Measurements from ENCODE around the gene ACAD10. TPM values are rescaled to one million over a fixed set of nuclear protein-coding genes. Genes with fewer than 3 reads are reported as not detected.

The ACAD10 gene
- total RNA-seq, 1 experiment from 2014 or later, result 29.1 TPM

- H3K9me3 Mint-ChIP-seq, result no peaks in the 10 kb centered on the region
- H3K4me3 Mint-ChIP-seq, result no peak overlapping the region
- no peaks in the 10 kb centered on the region for H3K4me1 Mint-ChIP-seq
- peaks cover 16% of the 10 kb centered on the region for H3K36me3 Mint-ChIP-seq
- ChIA-PET CTCF (interaction anchor here (2.4 kb wide), 1 partner anchor 64 kb away, joined by 10 read pairs; no protein-coding TSS in a partner anchor), POLR2A (no interaction called here)
- no peak for DNase-seq (ENCODE audit: low spot score)
- no peaks in the 10 kb centered on the region for H3K27me3 Mint-ChIP-seq (ENCODE audit: low read depth)
- no peak overlapping the region for H3K27ac Mint-ChIP-seq
- ATAC-seq, result no peak
- no peak for TF ChIP-seq JAZF1 (CRISPR knock-in tag; IDR thresholded peaks at IDR 0.05)
- TF ChIP-seq ESRRA (CRISPR knock-in tag; IDR thresholded peaks at IDR 0.05; ENCODE audit: borderline replicate concordance), result no peak
- TF ChIP-seq NFYB (CRISPR knock-in tag; conservative IDR thresholded peaks at IDR 0.05; ENCODE audit: low read depth), result no peak
- TF ChIP-seq EMX1 (CRISPR knock-in tag; IDR thresholded peaks at IDR 0.05), result no peak
- TF ChIP-seq RORB (CRISPR knock-in tag; IDR thresholded peaks at IDR 0.05), result no peak
- no peak for TF ChIP-seq ZNF263 (CRISPR knock-in tag; IDR thresholded peaks at IDR 0.05; ENCODE audit: low read depth)
- TF ChIP-seq NR3C1 (CRISPR knock-in tag; conservative IDR thresholded peaks at IDR 0.05; ENCODE audit: low read depth), result no peak
- TF ChIP-seq TEAD4 (CRISPR knock-in tag; IDR thresholded peaks at IDR 0.05), result no peak
- TF ChIP-seq, protein P1, sequence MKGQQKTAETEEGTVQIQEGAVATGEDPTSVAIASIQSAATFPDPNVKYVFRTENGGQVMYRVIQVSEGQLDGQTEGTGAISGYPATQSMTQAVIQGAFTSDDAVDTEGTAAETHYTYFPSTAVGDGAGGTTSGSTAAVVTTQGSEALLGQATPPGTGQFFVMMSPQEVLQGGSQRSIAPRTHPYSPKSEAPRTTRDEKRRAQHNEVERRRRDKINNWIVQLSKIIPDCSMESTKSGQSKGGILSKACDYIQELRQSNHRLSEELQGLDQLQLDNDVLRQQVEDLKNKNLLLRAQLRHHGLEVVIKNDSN (CRISPR knock-in tag; IDR thresholded peaks at IDR 0.05), result no peak
- TF ChIP-seq MXD4 (CRISPR knock-in tag; IDR thresholded peaks at IDR 0.05; ENCODE audit: borderline replicate concordance), result no peak
- no peak for TF ChIP-seq ZNF423 (CRISPR knock-in tag; IDR thresholded peaks at IDR 0.05)
- TF ChIP-seq TEAD1 (CRISPR knock-in tag; IDR thresholded peaks at IDR 0.05), result no peak
- TF ChIP-seq E2F5 (CRISPR knock-in tag; IDR thresholded peaks at IDR 0.05), result no peak
These were observed 63.0 kb downstream of the ACAD10 start for GRCh38 chr12:111748867-111749266.

DNA sequence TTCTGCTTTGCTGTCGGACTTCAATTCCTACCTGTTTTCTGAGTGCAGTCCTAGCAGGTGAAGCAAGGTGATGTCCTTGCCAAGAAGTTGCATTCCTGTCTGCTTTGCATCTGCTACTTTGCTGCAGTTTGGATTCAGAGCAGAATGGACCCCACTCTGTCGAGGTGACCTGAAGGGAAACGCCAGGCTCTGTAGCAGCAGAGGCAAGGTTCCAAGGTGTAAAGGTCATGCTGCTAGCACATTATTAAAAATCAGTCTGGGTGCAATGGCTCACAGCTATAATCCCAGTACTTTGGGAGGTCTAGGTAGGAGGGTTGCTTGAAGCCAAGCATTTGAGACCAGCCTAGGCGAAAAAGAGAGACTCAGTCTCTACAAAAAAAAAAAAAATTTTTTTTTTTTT is 63.5 kb downstream of the ACAD10 start:
- Mint-ChIP-seq H3K27ac (no peak overlapping the region), H3K27me3 (ENCODE audit: low read depth) (no peaks in the 10 kb centered on the region), H3K4me1 (no peaks in the 10 kb centered on the region), H3K4me3 (no peak overlapping the region), H3K36me3 (peaks cover 16% of the 10 kb centered on the region), H3K9me3 (no peaks in the 10 kb centered on the region)
- DNase-seq (ENCODE audit: low spot score) (no peak), ATAC-seq (no peak)
- CTCF ChIA-PET, result no interaction called here
- POLR2A ChIA-PET, result no interaction called here
- no peak for TF ChIP-seq ZNF532 (CRISPR knock-in tag; IDR thresholded peaks at IDR 0.05; ENCODE audit: borderline replicate concordance)
- no peak for TF ChIP-seq ZNF396 (CRISPR knock-in tag; IDR thresholded peaks at IDR 0.05; ENCODE audit: borderline replicate concordance)
- no peak for TF ChIP-seq FOXP1 (CRISPR knock-in tag; IDR thresholded peaks at IDR 0.05; ENCODE audit: borderline replicate concordance)
- TF ChIP-seq, protein P2, sequence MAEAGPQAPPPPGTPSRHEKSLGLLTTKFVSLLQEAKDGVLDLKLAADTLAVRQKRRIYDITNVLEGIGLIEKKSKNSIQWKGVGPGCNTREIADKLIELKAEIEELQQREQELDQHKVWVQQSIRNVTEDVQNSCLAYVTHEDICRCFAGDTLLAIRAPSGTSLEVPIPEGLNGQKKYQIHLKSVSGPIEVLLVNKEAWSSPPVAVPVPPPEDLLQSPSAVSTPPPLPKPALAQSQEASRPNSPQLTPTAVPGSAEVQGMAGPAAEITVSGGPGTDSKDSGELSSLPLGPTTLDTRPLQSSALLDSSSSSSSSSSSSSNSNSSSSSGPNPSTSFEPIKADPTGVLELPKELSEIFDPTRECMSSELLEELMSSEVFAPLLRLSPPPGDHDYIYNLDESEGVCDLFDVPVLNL (CRISPR knock-in tag; IDR thresholded peaks at IDR 0.05; ENCODE audit: borderline replicate concordance, low read depth), result no peak
- TF ChIP-seq ATF2 (CRISPR knock-in tag; IDR thresholded peaks at IDR 0.05; ENCODE audit: borderline replicate concordance, low read depth), result no peak
- TF ChIP-seq SP1 (CRISPR knock-in tag; conservative IDR thresholded peaks at IDR 0.05), result no peak
- TF ChIP-seq JUN (CRISPR knock-in tag; IDR thresholded peaks at IDR 0.05), result no peak
- TF ChIP-seq ZNF317 (CRISPR knock-in tag; IDR thresholded peaks at IDR 0.05; ENCODE audit: borderline replicate concordance, low read depth), result no peak
- TF ChIP-seq, protein P3, sequence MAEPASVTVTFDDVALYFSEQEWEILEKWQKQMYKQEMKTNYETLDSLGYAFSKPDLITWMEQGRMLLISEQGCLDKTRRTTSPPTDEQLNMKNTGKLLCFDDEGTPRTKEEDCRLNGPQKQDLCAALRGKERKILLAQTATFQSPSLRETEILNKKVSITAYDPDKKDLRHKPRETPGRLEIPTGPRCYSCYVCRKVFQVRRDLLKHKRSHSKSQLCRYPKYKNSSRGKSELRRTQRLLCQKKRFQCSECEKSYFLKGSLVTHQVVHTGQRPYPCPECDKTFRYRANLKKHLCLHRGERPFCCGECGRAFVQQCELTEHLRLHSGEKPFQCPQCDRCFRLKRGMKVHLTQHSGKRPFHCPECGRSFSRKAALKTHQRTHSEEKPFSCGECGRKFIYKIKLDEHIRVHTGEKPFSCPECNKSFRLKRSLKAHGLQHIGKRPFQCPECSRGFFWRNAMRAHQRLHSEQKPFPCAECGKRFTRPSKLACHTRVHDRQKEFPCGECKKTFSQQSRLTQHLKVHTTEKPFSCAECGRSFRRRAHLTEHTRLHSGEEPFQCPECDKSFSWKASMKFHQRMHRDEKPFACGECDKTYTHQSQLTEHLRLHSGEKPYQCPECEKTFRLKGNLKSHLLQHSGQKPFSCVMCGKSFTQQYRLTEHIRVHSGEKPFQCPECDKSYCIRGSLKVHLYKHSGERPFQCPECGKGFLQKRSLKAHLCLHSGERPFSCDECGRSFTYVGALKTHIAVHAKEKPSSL (CRISPR knock-in tag; conservative IDR thresholded peaks at IDR 0.05), result no peak
- TF ChIP-seq, protein P1 (CRISPR knock-in tag; IDR thresholded peaks at IDR 0.05), result no peak
